Measurements from ENCODE around the gene GSK3B. TPM values are rescaled to one million over a fixed set of nuclear protein-coding genes. Genes with fewer than 3 reads are reported as not detected.

Gene GSK3B
- polyA plus RNA-seq, 1 donor (not counting 4 experiments of a cell fraction or from before 2014, with no cell fraction given), result 73.3 TPM

DNA sequence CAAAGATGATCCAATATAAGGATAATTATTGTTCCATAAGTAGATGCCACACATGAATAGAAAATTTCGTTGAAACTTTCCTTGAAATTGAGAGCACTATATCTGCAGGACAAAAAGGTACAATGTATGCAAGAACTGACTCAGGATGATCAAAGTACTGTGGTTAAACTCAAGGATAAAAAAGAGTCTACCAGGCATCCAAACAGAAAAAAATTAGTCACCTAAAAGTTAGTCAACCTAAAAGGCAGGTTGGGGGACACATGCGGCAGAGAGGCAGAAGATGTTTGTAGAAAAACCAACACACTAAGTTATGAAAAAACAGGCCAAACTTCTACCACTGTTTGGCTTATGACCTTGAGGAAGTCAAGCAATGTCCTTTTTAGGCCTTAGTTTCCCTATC lies 68.7 kb downstream of the GSK3B start:
- H2AFZ ChIP-seq (ENCODE audit: control insufficient read depth, low read length), result no peak overlapping the region
- H3K9me3 ChIP-seq (ENCODE audit: control insufficient read depth, low read depth, low read length), result no peaks in the 10 kb centered on the region
- H3K4me1 ChIP-seq (ENCODE audit: control insufficient read depth, extremely low read depth, insufficient read depth, low read length), result no peaks in the 10 kb centered on the region
- no peaks in the 10 kb centered on the region for H3K36me3 ChIP-seq (ENCODE audit: control insufficient read depth in 2 of 2, extremely low read depth in 1 of 2, insufficient read depth in 2 of 2, low read length in 2 of 2)
- no peak overlapping the region for H3K9ac ChIP-seq (ENCODE audit: control insufficient read depth, extremely low read depth, insufficient read depth, low read length)
- H3K9me1 ChIP-seq (ENCODE audit: control insufficient read depth, extremely low read depth, insufficient read depth, low read length), result peaks cover 3% of the 10 kb centered on the region
- FAIRE-seq (no peak), DNase-seq (ENCODE audit: low read depth, low spot score) (no peak)
- no peak overlapping the region for H3K4me3 ChIP-seq (ENCODE audit: control insufficient read depth in 2 of 3, extremely low read depth in 1 of 3, insufficient read depth in 2 of 3, low read depth in 1 of 3, low read length in 3 of 3)
- TF ChIP-seq, protein P1, sequence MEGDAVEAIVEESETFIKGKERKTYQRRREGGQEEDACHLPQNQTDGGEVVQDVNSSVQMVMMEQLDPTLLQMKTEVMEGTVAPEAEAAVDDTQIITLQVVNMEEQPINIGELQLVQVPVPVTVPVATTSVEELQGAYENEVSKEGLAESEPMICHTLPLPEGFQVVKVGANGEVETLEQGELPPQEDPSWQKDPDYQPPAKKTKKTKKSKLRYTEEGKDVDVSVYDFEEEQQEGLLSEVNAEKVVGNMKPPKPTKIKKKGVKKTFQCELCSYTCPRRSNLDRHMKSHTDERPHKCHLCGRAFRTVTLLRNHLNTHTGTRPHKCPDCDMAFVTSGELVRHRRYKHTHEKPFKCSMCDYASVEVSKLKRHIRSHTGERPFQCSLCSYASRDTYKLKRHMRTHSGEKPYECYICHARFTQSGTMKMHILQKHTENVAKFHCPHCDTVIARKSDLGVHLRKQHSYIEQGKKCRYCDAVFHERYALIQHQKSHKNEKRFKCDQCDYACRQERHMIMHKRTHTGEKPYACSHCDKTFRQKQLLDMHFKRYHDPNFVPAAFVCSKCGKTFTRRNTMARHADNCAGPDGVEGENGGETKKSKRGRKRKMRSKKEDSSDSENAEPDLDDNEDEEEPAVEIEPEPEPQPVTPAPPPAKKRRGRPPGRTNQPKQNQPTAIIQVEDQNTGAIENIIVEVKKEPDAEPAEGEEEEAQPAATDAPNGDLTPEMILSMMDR (optimal IDR thresholded peaks at IDR 0.05 in 1 of 3, IDR thresholded peaks at IDR 0.05 in 1 of 3, conservative IDR thresholded peaks at IDR 0.05 in 1 of 3; ENCODE audit: extremely low read depth in 1 of 3, insufficient read depth in 2 of 3, low read length in 3 of 3), result no peak
- H3K4me2 ChIP-seq (ENCODE audit: control insufficient read depth, extremely low read depth, insufficient read depth, low read depth, low read length), result no peak overlapping the region
- H3K27ac ChIP-seq (ENCODE audit: control insufficient read depth, insufficient read depth, low read length), result no peak overlapping the region
- H3K27me3 ChIP-seq (ENCODE audit: control insufficient read depth, extremely low read depth, insufficient read depth, low read length), result no peaks in the 10 kb centered on the region
- H3K79me2 ChIP-seq (ENCODE audit: control insufficient read depth, insufficient read depth, low read length), result peaks cover 97% of the 10 kb centered on the region
- peaks cover 45% of the 10 kb centered on the region for H4K20me1 ChIP-seq (ENCODE audit: control insufficient read depth, extremely low read depth, insufficient read depth, low read length)
- dilution Hi-C loops (cut with MboI; ENCODE audit: extremely low pct_ligation_motif_present, low sequenced_read_pairs), result no loop called here

DNA sequence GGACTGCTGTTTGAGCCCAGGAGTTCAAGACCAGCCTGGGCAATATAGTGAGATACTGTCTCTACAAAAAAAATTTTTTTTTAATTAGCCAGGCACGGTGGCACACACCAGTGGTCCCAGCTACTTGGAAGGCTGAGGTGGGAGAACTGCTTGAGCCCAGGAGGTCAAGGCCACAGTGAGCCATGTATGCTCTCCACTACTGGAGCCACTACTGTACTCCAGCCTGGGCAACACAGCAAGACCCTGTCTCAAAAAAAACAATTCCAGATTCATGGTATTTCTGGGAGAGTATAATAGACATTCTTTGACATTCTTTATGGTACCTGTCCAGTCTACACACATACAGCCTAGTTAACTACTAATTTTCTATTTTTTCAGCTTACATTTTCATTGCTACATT lies 70.1 kb downstream of the GSK3B start:
- dilution Hi-C loops (cut with MboI; ENCODE audit: extremely low pct_ligation_motif_present, low sequenced_read_pairs), result no loop called here
- no peaks in the 10 kb centered on the region for H3K27me3 ChIP-seq (ENCODE audit: control insufficient read depth, extremely low read depth, insufficient read depth, low read length)
- no peak overlapping the region for H3K4me3 ChIP-seq (ENCODE audit: control insufficient read depth in 2 of 3, extremely low read depth in 1 of 3, insufficient read depth in 2 of 3, low read depth in 1 of 3, low read length in 3 of 3)
- no peaks in the 10 kb centered on the region for H3K9me1 ChIP-seq (ENCODE audit: control insufficient read depth, extremely low read depth, insufficient read depth, low read length)
- H4K20me1 ChIP-seq (ENCODE audit: control insufficient read depth, extremely low read depth, insufficient read depth, low read length), result peaks cover 43% of the 10 kb centered on the region
- H3K9ac ChIP-seq (ENCODE audit: control insufficient read depth, extremely low read depth, insufficient read depth, low read length), result no peak overlapping the region
- H2AFZ ChIP-seq (ENCODE audit: control insufficient read depth, low read length), result no peak overlapping the region
- H3K4me1 ChIP-seq (ENCODE audit: control insufficient read depth, extremely low read depth, insufficient read depth, low read length), result no peaks in the 10 kb centered on the region
- no peaks in the 10 kb centered on the region for H3K36me3 ChIP-seq (ENCODE audit: control insufficient read depth in 2 of 2, extremely low read depth in 1 of 2, insufficient read depth in 2 of 2, low read length in 2 of 2)
- no peaks in the 10 kb centered on the region for H3K9me3 ChIP-seq (ENCODE audit: control insufficient read depth, low read depth, low read length)
- TF ChIP-seq, protein P1 (optimal IDR thresholded peaks at IDR 0.05 in 1 of 3, IDR thresholded peaks at IDR 0.05 in 1 of 3, conservative IDR thresholded peaks at IDR 0.05 in 1 of 3; ENCODE audit: extremely low read depth in 1 of 3, insufficient read depth in 2 of 3, low read length in 3 of 3), result no peak
- no peak for TF ChIP-seq EZH2 (IDR thresholded peaks at IDR 0.05; ENCODE audit: low read length)
- H3K4me2 ChIP-seq (ENCODE audit: control insufficient read depth, extremely low read depth, insufficient read depth, low read depth, low read length), result no peak overlapping the region
- H3K27ac ChIP-seq (ENCODE audit: control insufficient read depth, insufficient read depth, low read length), result no peak overlapping the region
- peaks cover 97% of the 10 kb centered on the region for H3K79me2 ChIP-seq (ENCODE audit: control insufficient read depth, insufficient read depth, low read length)
- no peak for FAIRE-seq
- DNase-seq (ENCODE audit: low read depth, low spot score), result no peak
